Panc1 (cell line): ENCODE results near the gene OSTC.

ENCODE experiments used
- CTCF ChIP-seq: fragments of 450-650 bp; IDR thresholded peaks from 2 replicates; pipeline ENCODE4 v1.5.1; 2017; ENCODE audit warnings: mild to moderate bottlenecking
- POLR2AphosphoS5 ChIP-seq: IDR thresholded peaks from 2 replicates; pipeline ENCODE4 v1.6.1; 2012; ENCODE audit warnings: mild to moderate bottlenecking, low read depth, low read length, moderate library complexity
- REST ChIP-seq, 2 experiments: IDR thresholded peaks; 2 replicates each; pipeline ENCODE4 v1.6.1; 2011 to 2012; ENCODE audit warnings: low read depth in 2 of 2, control low read depth in 1 of 2, low read length in 1 of 2, mild to moderate bottlenecking in 1 of 2, moderate library complexity in 1 of 2; ENCODE audit not compliant: insufficient read depth in 1 of 2
- TCF7L2 ChIP-seq: IDR thresholded peaks from 2 replicates; pipeline ENCODE4 v1.6.1; 2011; ENCODE audit warnings: mild to moderate bottlenecking, low read depth, low read length, inconsistent platforms

GRCh38 chr4:108649863-108650211, 562 bp upstream of the OSTC start:
- TF ChIP-seq CTCF (no peak), POLR2AphosphoS5 (no peak), REST (IDR thresholded peaks at IDR 0.05; ENCODE audit: insufficient read depth in 1 of 2, low read depth in 2 of 2, low read length in 1 of 2) (no peak), TCF7L2 (no peak)
